NCI-H2029 (cell line): ENCODE data around the gene ZNF462.

Source experiments
- DNase-seq: peaks from one replicate; lab custom pipeline; 2025; lab: John Stamatoyannopoulos, UW

ZNF462 gene

DNA sequence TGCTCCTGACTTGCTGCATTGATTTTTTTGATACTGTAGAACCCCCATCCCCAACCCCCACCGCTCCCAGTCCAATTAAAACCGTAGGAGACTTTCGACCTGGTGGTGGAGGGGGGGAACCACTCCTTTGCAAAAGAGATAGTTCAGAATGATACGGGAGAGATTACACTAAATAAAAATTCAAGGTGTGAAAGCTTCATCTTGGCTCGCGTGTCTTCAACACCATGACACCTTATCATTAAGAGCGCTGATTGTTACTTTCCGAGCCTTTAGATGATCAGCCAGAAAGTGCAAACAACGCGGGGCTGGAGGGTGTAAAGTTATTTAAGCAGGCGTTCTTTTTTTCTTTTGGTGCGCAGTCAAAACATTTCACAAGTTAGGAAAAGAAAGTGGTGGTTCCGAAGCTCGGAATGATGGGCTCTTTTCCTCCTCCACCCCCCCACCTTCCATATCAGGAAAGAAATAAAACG, 1.3 kb upstream of the ZNF462 start:
- no peak for DNase-seq

DNA sequence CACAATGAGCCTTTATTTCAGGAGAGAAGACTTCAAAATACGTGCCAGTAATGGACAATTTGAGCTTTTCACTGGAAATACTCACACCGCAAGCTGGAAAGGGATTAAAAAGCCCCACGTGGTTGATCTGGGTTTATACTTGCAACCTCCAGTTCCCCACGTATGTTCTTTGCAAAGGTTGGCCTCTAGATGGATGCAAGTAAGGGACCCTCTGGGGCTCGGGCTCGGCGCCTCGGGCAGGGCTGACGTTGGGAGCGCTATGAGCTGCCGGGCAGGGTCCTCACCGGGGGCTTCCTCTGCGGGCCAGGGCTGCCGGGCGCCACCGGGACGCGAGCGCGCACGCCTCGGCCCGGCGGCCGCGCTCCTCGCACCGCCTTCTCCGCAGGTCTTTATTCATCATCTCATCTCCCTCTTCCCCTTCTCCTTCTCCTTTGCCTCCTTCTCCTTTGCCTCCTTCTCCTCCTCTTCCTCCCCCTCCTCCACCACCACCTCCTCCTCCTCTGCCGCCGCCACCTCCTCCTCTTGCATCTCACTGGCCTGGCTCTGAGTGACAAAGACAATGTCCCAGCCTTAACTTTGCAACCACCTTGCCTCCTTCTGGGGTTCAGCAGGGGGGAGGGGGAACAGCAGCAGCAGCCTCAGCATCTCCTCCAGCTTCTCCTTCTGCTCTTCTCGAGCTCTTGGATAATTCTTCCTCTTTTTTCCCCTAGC, 701 bp upstream of the ZNF462 start:
- DNase-seq, result no peak

DNA sequence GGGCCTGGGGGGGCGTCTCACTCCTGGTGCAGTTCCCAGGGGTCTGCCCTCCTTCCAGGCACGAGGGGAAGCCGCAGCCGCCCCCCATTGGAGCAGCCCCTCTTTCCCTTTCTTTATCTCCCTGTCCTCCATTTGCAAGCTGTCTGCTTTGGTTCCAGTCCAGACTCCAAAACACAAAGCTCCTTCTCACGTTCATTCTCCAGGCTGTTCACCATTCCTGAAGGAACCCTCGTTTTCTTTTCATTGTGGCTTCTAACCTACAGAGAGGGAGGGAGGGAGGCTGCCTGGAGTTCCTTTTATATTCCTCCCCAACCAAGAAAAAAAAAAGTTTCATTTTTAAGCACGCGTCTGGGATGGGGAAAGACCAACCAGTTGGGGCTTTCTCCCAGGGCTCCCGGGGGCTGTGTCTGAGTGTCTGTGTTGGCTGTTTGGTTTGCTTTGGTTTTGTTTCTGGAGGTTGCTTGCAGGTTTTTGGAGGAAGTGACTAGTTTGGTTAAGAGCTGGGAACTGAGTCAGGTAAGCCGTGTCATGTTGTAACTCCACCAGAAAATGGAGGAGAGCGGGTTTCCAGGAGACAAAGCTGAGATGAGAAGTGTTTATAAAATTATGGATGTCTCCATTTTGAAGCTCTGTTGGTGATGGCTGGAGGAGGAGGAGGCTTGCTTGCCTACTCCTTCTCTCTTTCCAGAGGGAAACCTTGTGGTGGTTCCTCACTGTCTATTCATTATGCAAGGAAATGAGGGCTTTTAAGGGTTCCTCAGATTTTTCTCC, 1.6 kb downstream of the ZNF462 start:
- no peak for DNase-seq

DNA sequence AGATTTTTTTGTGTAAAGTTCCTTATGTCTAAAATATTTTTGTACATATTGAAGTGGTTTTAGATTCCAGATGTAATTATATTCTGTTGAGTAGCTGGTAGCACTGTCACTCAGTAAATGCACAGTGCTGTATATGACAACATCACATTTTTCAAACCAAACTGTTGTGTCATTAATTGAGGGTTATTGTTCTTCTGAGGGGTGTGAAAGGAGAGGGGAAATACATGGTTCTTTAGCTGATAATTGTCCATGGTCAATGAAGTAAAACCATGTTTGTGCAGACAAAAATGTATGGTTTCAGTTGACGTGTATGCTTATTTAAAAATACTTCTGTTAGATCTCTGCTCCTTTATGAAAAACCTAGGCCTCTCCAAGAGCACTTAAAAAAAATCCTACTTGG, 3.3 kb downstream of the ZNF462 start:
- DNase-seq, result no peak

DNA sequence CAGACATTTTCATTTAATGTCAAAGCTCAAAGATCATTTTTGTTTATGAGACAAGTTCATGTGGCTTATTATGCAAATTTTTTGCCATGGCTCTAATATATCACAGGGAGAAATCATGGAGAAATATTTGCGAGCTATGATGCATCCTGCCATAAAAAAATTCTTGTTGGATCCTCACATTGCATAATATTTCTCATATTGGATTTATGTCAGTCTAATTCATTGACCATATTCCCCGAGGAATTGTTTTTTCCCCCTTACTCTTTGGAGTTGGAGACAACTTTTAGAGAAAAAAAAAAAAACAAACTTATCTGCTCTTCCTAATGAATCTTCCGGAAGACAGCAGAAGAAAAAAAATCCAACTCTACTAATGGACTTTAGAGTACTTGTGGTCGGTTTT, 4.3 kb downstream of the ZNF462 start:
- DNase-seq, result no peak

DNA sequence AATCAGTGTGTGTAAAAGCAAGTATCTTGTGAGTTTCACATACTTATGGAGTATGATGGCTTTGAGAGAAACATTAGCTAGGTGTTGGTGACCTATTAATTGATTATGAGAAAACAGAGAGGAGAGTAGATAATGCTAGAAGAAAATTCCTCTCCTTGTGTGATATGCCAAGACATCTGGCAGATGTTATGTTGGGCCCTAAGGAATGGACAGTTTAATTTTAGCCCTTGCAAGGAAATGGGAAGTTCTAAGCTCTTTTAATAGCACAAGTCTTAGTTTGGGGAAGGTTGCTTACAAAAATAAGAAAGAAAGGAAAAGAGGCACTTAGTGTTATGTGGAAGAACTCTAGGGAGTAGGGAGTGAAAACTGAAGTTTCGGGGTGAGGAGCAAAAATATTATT, 5.1 kb downstream of the ZNF462 start:
- DNase-seq, result no peak

DNA sequence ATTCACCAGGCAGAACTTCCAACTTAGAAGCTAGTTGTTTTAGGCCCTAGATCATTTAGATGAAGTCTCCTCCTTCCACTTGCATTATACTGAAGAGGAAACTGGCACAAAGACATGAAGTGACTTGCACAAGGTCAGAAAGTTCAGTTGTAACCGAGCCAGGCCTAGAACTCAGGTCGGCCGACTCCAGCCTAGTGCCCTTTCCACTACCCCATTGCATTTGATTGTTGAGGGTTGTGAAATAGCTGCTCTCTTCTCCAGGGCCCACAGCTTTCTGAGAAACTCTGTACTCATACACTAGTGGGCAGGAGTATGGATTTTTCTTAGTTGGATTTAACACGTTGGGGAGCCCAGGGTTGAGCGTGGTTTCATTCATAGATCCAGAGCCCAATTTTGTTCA, 5.6 kb downstream of the ZNF462 start:
- DNase-seq, result no peak

DNA sequence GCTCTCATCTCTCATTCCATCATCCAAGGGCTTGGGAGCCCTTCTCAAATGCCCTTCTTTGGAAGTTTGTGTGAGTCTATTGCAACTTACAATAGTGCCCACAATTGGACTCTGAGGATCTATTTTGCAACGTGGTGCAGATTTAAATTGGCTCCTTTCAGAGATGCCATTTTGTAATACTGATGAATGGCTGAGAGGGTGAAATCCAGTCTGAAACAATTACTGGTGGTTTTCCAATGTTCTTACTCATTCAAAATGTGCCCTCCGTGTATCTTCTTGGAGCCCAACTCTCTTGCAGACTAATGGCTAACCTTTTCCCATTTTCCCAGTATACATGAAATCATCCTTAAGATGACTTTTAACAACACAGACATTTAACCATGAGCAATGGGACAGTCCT, 6.1 kb downstream of the ZNF462 start:
- no peak for DNase-seq

DNA sequence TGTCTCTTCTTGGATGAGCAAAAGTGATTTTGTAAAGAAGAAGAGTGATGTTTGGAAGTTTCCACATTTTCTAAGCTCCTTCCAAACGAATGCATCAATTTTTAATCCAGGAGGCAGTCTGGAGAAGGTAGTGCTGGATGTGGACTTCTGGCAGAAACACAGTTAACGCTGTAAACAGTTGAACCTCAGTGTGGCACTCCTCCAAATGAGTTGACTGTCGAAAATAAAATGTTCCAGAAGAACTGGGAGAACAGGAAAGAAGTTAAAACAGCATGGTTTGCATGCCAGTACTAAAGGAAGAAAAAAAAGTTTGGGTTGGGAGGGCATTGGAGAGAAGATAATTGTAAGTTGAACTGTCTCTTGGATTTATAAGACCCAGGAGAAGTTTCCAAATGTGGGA, 6.5 kb downstream of the ZNF462 start:
- DNase-seq, result no peak

DNA sequence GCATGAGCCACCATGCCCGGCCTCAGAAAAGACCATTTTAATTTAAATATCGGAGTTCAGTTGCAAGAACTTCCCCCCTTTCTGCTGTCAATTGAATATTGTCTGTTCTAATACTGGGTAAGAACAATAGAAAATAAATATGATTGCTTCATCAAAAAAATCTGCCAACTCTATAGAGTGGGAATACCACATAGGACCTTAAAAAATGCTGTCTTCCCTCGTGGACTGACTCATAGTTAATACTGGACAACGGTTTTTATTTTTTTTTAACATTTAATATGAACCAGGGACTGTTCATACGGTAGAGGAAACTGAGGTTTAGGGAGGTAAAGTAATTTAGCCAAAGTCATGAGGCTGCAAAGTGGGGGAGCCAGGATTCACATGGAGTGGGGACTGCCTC, 9.7 kb downstream of the ZNF462 start:
- no peak for DNase-seq

DNA sequence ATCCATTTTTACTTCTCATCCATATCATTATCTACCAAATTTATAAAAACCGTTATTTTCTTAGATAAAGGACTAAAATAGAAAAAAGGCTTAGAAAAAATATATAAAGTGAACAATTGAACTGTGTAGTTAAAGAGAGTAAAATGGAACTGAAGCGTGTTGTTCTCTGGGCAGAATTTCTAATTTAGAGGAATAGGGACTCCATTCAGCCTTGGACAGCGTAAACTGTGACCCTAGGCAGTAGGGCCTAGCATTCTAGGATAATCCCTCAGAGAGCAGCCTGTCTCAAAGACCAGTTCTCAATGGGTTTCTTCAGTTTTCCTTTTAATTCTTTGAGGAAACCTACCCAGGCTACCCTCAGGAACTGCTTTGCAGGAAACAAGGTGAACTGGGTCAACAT, 11.1 kb downstream of the ZNF462 start:
- DNase-seq, result no peak

DNA sequence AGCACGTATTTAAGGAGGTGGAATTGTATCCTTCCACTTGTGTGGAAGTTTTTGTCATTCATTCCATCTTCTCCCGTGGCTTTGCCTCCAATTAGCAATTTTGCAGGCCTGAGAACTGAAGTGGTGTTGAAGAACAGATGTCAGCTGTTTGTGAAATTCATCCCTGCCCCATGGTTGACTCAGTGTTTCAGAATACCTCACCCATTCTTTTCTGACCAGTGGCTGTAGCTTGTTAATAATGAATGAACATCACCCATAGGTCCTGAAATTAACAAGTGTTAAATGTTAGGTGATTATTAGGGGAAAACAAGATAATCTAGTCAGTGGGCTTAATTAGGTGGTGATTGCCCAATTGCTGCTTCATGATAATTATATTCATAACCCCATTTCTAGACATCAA, 11.7 kb downstream of the ZNF462 start:
- DNase-seq, result no peak

DNA sequence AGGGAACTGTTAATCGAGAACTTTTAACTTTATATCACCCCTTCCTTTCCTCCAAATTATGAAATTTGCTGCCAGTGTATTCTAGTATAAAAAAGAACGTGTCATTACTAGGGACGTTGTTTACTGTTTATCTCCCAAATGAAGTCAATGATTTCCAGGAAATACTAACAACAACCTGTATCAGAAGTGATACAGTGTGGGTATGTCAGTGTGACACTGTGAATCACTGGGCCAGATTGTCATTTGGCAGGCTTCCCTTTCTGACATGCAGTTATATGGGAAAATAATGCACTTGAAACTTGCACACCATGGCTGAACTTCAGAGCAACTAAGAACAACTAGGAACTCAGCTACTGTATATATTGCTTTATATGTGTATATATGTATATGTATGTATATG, 12.6 kb downstream of the ZNF462 start:
- DNase-seq, result no peak

DNA sequence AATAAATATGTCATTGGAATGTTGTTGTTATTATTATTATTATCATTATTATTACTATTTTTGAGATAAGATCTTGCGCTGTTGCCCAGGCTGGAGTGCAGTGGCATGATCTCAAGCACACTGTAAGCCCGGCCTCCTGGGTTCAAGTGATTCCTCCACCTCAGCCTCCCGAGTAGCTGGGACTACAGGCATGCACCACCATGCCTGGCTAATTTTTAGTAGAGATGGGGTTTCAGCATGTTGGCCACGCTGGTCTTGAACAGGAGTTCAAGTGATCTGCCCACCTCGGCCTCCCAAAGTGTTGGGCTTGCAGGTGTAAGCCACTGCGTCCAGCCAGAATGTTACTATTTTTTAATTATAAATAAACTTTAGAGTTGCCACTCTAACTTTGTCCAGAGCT, 14.4 kb downstream of the ZNF462 start:
- DNase-seq, result no peak

DNA sequence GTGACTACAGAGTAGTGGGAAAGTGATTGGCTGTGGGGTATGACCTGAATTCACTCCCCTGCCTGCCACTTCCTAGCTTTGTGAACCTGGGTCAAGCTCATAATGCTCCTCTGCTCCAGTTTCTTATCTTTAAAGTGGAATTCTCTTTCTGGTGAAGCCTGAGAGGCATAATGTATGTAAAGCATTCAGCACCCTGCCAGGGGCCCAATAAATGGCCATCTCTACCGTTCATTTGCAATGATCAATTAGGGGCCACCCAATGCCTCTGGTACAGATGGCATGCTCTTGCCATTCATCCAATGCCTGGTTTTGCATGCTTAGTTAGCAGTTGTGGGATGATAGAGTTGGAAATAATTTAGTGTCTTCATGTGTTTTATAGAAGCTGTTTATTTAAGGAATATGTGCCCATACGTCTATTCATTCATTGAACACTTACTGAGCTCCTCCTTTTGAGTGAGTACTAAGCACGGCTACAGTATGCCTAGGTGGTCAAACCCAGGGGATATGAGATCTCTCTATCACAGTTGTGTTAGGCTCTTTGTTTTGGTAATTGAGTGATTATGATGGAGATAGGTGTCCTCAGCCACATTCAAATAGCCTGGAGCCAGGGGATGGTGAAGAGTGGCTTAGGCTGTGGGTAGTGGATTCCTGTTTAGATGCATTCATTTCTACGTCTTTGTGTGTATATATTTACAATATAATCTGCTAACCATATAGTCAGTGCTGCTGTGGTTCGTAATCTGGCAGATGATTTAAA, 15.3 kb downstream of the ZNF462 start:
- no peak for DNase-seq

DNA sequence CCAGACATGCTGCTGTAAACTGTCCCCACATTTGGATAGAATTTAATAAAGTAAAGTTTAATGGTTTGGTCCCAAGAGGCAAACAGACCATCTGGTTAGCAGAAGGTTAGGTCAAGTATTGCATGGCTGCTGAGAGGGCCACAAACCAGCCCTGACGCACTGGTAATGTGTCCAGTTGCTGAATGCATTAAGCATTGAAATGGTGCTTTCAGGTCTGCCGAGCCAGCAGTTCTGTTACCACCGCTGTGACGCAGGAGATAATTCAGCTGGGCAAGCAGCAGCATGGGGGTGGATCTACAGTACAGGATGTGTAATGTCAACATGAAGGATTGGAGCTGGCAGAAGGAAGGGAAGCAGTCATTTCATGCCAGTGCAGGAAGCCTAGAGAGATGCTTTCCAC, 16.0 kb downstream of the ZNF462 start:
- peak; percentile 68 for DNase-seq

DNA sequence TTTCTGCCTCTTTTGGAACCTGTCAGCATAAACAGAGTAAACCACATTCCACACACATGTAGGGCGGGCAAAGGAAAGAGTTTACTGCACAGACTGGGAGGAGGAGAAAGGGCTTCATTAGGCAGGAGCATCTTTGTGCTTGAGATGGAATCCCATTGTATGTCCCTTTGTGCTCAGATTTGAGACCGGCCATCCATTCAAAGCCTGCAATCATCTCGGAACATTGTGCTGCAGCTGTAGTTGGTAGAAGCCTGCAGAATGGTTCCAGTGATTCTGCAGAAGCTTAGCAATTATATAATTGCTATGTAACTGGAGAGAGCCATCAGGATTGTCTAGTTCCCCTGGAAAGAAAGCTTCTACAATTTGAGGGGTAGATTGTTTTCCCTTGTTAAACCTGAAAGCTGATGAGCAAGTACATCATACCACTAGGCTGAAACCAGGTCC, 16.5 kb downstream of the ZNF462 start:
- DNase-seq, result no peak

DNA sequence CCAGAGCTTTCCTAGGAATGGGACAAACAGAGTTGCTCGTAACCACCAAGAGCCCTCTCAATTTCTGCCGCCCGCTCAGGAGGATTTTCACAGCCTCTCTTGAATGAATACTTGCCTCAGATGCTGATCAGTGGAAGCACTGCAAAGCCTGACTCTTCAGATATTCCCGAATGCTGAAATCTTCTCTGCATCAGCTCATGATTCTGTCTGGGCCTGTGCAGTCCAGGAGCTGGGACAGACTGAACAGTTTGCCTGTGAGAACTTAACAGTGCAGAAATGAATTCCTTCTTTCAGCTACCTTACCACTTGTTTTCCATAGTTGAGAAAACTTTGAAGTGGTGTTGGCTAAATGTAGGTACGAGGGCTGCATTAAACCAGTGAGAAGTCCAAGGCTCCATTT, 17.1 kb downstream of the ZNF462 start:
- no peak for DNase-seq

DNA sequence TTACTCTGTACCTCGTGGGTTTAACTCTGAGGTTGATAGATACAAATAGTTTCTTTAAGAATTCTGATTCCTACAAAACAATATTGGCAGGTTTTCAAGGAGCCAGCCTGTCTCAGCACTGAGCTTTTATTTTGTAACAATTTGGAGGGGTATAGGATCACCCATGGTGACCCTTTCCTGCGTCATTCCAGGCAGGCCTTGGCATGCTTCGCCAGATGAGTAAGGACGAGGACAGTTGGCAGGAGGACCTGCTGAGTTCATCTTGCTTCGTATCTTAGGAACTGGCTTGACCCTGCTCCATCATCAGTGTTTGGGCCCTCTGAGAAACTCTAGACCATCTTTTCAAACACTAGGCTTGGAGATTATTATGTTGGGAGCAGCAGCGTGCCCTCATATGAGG, 17.9 kb downstream of the ZNF462 start:
- DNase-seq, result no peak

DNA sequence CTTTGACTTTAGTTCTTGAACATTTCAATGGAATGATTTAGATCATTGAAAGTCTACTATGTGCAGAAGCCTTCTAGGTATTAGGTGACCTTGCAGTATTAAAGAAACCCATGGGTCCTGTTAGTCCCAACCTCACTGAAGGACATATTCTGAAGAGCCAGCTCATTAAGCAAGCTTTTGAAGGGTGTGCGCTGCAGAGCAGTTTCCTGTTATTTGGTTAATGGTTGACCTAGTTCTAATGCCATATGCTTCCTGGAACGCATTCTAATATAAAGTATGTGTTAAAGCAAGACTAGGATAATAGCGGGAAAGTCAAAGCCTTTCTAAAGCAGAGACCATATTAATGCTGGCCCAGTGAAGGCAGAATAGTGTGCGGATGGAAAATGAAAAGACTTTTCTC, 20.1 kb downstream of the ZNF462 start:
- DNase-seq, result no peak

DNA sequence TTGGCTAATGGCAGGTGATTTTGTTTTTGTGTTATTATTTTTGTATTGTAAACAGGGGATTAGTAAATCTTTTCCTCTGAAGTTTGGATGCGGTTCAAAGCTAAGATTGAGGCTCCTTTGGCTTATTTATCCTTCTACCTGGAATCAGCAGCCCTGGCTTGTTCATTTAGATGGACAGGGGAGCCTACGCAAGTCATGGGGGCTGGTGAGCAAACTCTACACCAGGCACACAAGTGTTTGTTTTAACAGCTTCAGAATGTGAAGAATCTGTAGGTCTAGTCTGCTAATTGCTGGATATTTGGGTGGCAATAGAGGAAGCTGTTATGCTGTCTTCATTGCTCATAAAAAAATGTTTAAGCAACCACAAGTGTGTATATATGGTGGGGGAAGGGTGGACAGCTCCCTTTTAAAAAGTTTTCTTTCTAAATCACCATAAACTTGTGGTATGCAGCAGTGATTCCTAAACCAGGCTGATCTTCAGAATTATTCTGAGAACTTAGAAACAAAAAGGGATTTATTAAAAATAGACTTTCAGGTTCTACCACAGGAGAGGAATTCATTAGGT, 20.7 kb downstream of the ZNF462 start:
- DNase-seq, result no peak

DNA sequence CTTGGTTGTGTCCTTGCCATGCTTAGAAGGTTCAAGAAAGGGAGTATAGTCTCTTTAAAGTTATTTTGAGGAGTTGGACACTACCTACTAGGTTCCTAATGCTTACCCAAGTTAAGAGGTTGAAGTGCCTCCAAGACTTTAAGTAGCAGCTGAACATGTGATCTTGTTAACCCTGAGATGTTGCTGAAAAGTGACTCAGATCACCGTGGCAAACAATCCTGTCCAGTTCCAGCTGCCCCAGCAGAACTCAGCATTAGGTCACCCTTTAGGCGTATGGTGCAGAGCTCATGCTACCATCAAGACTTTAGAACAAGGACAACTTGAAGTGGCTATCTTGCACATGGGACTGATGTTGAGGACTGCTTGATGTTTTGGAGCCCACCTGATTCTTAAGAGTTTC, 22.5 kb downstream of the ZNF462 start:
- DNase-seq, result no peak
